Measurements from ENCODE around the gene ZNF684. TPM values are rescaled to one million over a fixed set of nuclear protein-coding genes. Genes with fewer than 3 reads are reported as not detected.

ZNF684 gene
- total RNA-seq, 1 experiment from 2014 or later: 5.3 TPM

GRCh38 chr1:40593449-40594186 is 62.2 kb downstream of the ZNF684 start:
- ChIA-PET CTCF (no interaction called here), RAD21 (ENCODE audit: low non-redundant PET in 1 of 2, low total read pairs in 2 of 2, uncharacterized antibody in 2 of 2, unreplicated experiment in 2 of 2) (no interaction called here), POLR2A (interaction anchor here (0.7 kb wide), 1 partner anchor 62 kb away, joined by 3 read pairs; the partner anchor contains the start of gene ZNF684)
- Histone ChIP-seq H3K9ac (ENCODE audit: low read length) (no peak overlapping the region), H3K4me2 (ENCODE audit: low read length) (no peak overlapping the region), H3K9me3 (ENCODE audit: control insufficient read depth in 1 of 2, insufficient read depth in 1 of 2, low read depth in 1 of 2, low read length in 2 of 2) (no peaks in the 10 kb centered on the region), H3K27ac (ENCODE audit: low read depth, low read length) (no peak overlapping the region), H2AFZ (ENCODE audit: low read depth, low read length, poor library complexity, severe bottlenecking) (no peak overlapping the region), H3K27me3 (ENCODE audit: insufficient read depth, low read length) (no peaks in the 10 kb centered on the region), H3K9me2 (ENCODE audit: insufficient read depth) (no peaks in the 10 kb centered on the region), H3K4me1 (ENCODE audit: control insufficient read depth in 1 of 2, insufficient read depth in 2 of 2, low read length in 2 of 2) (peaks cover 0 to 8% of the 10 kb centered on the region in 2 experiments; a peak in 2 of 4 replicates), H3K79me2 (ENCODE audit: insufficient read depth, low read length) (no peaks in the 10 kb centered on the region), H3K36me3 (ENCODE audit: control insufficient read depth in 1 of 2, insufficient read depth in 2 of 2, low read length in 2 of 2) (no peaks in the 10 kb centered on the region), H4K20me1 (ENCODE audit: insufficient read depth) (no peaks in the 10 kb centered on the region), H3K4me3 (replicated peaks in 1 of 2; ENCODE audit: low read depth in 1 of 2, low read length in 2 of 2) (no peak overlapping the region)
- intact Hi-C loops (cut with micrococcal nuclease): no loop called here
- DNase-seq (ENCODE audit: low read depth, low spot score): no peak
- BruUV-seq (replicated peaks): no TSS peak
- no peak for TF ChIP-seq MAX (IDR thresholded peaks at IDR 0.05)
- TF ChIP-seq EZH2phosphoT487 (IDR thresholded peaks at IDR 0.05; ENCODE audit: borderline replicate concordance): no peak
- TF ChIP-seq SP1 (IDR thresholded peaks at IDR 0.05; ENCODE audit: low read depth): no peak
- no peak for TF ChIP-seq ZNF274 (IDR thresholded peaks at IDR 0.05; ENCODE audit: low read depth, low read length)
- TF ChIP-seq POLR2AphosphoS5 (IDR thresholded peaks at IDR 0.05; ENCODE audit: low read depth, low read length): no peak
- TF ChIP-seq POLR2A (IDR thresholded peaks at IDR 0.05; ENCODE audit: borderline replicate concordance, extremely low read depth, insufficient read depth, insufficient read length): no peak
- no peak for TF ChIP-seq REST (IDR thresholded peaks at IDR 0.05; ENCODE audit: low read depth)
- no peak for ATAC-seq

Data from HCT116 (cell line).